ENCODE results near the gene SHISAL1.

- TF ChIP-seq EZH2 (optimal IDR thresholded peaks at IDR 0.05; ENCODE audit: low read depth, low read length): no peak
- no peak for TF ChIP-seq CTCF (IDR thresholded peaks at IDR 0.05; ENCODE audit: low read length)
- no peak for TF ChIP-seq EZH2phosphoT487 (IDR thresholded peaks at IDR 0.05; ENCODE audit: low read length)
These were observed 50.7 kb downstream of the SHISAL1 start for GRCh38 chr22:44261861-44262595.
